ENCODE measurements around the gene SCNN1A. TPM values are rescaled to one million over a fixed set of nuclear protein-coding genes. Genes with fewer than 3 reads are reported as not detected.

Gene SCNN1A
- total RNA-seq, 1 experiment from 2014 or later = 2.9 TPM

DNA sequence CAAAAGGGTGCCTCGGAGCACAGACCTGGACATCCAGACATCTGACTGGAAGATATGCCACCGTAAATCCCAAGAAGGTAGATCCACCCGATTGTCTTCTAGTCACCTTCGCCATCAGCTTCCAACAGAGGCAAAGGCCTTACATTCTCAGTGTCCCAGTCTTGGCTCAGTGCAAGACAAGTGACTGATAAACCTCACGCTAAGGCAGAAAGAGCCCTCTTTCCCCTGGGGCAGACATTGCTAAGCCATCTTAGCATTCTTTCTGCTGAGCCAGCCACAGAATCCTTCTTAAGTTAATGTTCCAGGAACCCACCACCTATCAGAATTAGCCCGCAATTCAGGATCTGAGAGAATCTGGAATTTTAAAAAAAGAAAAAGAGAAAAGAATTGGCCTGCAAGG is 69.2 kb downstream of the SCNN1A start:
- CTCF ChIA-PET = interaction anchor here (0.6 kb wide), 1 partner anchor 20 kb away, joined by 3 read pairs; no protein-coding TSS in a partner anchor

DNA sequence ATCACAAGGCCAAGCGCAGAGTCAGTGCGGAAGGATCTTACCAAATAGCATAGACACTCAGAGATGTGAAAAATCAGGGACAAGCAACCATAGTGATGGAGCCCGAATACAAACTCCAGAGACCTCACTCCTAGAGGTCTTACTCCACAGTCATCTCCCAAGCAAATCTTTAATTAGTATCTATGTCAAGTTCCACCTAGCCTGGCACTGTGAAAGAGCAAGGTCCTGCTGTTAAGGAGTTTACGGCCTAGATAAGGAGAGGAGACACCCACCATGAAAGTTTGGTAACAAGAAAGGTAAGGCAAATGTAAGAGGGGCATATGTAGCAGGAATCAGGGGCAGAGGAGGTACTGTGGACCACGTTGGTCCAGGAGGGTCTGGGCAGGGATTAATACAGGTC is 72.3 kb downstream of the SCNN1A start:
- no peak overlapping the region for H3K4me2 ChIP-seq (ENCODE audit: low read length)
- ChIA-PET POLR2A (ENCODE audit: unreplicated experiment) (no interaction called here), CTCF (no interaction called here)
- H3K27me3 ChIP-seq (ENCODE audit: low read length) = no peaks in the 10 kb centered on the region
- no peaks in the 10 kb centered on the region for H3K9me2 ChIP-seq (replicated peaks; ENCODE audit: low read length)
- no peaks in the 10 kb centered on the region for H3K9me3 ChIP-seq (ENCODE audit: low read length)
- H3K4me1 ChIP-seq (ENCODE audit: insufficient read depth, low read length) = no peaks in the 10 kb centered on the region
- no peak overlapping the region for H3K9ac ChIP-seq (ENCODE audit: low read length)
- TF ChIP-seq, protein P1, sequence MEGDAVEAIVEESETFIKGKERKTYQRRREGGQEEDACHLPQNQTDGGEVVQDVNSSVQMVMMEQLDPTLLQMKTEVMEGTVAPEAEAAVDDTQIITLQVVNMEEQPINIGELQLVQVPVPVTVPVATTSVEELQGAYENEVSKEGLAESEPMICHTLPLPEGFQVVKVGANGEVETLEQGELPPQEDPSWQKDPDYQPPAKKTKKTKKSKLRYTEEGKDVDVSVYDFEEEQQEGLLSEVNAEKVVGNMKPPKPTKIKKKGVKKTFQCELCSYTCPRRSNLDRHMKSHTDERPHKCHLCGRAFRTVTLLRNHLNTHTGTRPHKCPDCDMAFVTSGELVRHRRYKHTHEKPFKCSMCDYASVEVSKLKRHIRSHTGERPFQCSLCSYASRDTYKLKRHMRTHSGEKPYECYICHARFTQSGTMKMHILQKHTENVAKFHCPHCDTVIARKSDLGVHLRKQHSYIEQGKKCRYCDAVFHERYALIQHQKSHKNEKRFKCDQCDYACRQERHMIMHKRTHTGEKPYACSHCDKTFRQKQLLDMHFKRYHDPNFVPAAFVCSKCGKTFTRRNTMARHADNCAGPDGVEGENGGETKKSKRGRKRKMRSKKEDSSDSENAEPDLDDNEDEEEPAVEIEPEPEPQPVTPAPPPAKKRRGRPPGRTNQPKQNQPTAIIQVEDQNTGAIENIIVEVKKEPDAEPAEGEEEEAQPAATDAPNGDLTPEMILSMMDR (conservative IDR thresholded peaks at IDR 0.05; ENCODE audit: low read depth, low read length) = no peak
- TF ChIP-seq EZH2phosphoT487 (IDR thresholded peaks at IDR 0.05; ENCODE audit: borderline replicate concordance, low read length) = no peak
- no peak for TF ChIP-seq EZH2 (IDR thresholded peaks at IDR 0.05; ENCODE audit: low read length, unreplicated experiment)
- DNase-seq = no peak
- ATAC-seq = no peak
- no peaks in the 10 kb centered on the region for H3F3A ChIP-seq (ENCODE audit: low read length, unreplicated experiment)
- H3K36me3 ChIP-seq (ENCODE audit: low read depth, low read length) = no peaks in the 10 kb centered on the region
- H3K27ac ChIP-seq (ENCODE audit: low read length) = no peak overlapping the region
- no peaks in the 10 kb centered on the region for H3K79me2 ChIP-seq (ENCODE audit: low read length)
- no peak overlapping the region for H2AFZ ChIP-seq (ENCODE audit: low read length)
- no peak overlapping the region for H3K4me3 ChIP-seq (ENCODE audit: low read length)
- no peaks in the 10 kb centered on the region for H4K20me1 ChIP-seq (ENCODE audit: low read length)
- intact Hi-C loops (cut with micrococcal nuclease) = no loop called here
- no TSS peak for BruUV-seq (replicated peaks)

More for the DNA sequence above, 69.2 kb downstream of the SCNN1A start:
- Histone ChIP-seq H4K20me1 (ENCODE audit: low read length) (no peaks in the 10 kb centered on the region), H3K4me2 (ENCODE audit: low read length) (no peak overlapping the region), H3K4me3 (ENCODE audit: low read length) (no peak overlapping the region), H3F3A (ENCODE audit: low read length, unreplicated experiment) (no peaks in the 10 kb centered on the region), H3K79me2 (ENCODE audit: low read length) (no peaks in the 10 kb centered on the region), H3K27me3 (ENCODE audit: low read length) (no peaks in the 10 kb centered on the region), H3K9ac (ENCODE audit: low read length) (no peak overlapping the region), H3K9me2 (replicated peaks; ENCODE audit: low read length) (no peaks in the 10 kb centered on the region), H2AFZ (ENCODE audit: low read length) (no peak overlapping the region), H3K9me3 (ENCODE audit: low read length) (no peaks in the 10 kb centered on the region), H3K36me3 (ENCODE audit: low read depth, low read length) (no peaks in the 10 kb centered on the region), H3K4me1 (ENCODE audit: insufficient read depth, low read length) (peaks cover 3% of the 10 kb centered on the region; the same call in 1 of the 2 replicates), H3K27ac (ENCODE audit: low read length) (no peak overlapping the region)
- BruUV-seq (replicated peaks) = no TSS peak
- DNase-seq (no peak), ATAC-seq (no peak)
- intact Hi-C loops (cut with micrococcal nuclease) = no loop called here
- TF ChIP-seq EZH2 (IDR thresholded peaks at IDR 0.05; ENCODE audit: low read length, unreplicated experiment) = no peak
- TF ChIP-seq EZH2phosphoT487 (IDR thresholded peaks at IDR 0.05; ENCODE audit: borderline replicate concordance, low read length) = no peak
- TF ChIP-seq, protein P1 (conservative IDR thresholded peaks at IDR 0.05; ENCODE audit: low read depth, low read length) = no peak
- POLR2A ChIA-PET (ENCODE audit: unreplicated experiment) = no interaction called here

DNA sequence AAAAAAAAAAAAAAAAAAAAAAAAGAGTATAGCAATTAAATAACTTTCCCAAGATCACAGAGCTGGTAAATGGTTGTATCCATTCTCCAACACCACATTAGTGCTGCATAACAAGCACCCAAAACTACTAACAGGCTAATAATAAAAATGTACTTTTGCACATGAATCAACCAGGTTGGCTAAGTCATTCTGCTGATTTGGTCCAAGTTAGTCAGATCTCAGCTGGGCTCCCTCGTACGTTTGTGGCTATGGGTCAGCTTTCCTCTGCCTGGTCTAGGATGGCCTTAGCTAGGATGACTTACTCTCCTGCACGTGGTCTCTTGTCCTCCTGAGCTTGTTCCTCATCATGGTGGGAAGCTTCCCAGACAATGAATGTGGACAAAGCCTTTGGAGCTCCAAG is 72.7 kb downstream of the SCNN1A start:
- H3K9me3 ChIP-seq (ENCODE audit: low read length) = no peaks in the 10 kb centered on the region
- no peaks in the 10 kb centered on the region for H3K27me3 ChIP-seq (ENCODE audit: low read length)
- BruUV-seq (replicated peaks) = no TSS peak
- no peaks in the 10 kb centered on the region for H3K79me2 ChIP-seq (ENCODE audit: low read length)
- no peak overlapping the region for H3K4me3 ChIP-seq (ENCODE audit: low read length)
- TF ChIP-seq, protein P1 (conservative IDR thresholded peaks at IDR 0.05; ENCODE audit: low read depth, low read length) = no peak
- TF ChIP-seq EZH2 (IDR thresholded peaks at IDR 0.05; ENCODE audit: low read length, unreplicated experiment) (no peak), EZH2phosphoT487 (IDR thresholded peaks at IDR 0.05; ENCODE audit: borderline replicate concordance, low read length) (no peak)
- ATAC-seq = no peak
- no peak overlapping the region for H3K27ac ChIP-seq (ENCODE audit: low read length)
- H4K20me1 ChIP-seq (ENCODE audit: low read length) = no peaks in the 10 kb centered on the region
- intact Hi-C loops (cut with micrococcal nuclease) = no loop called here
- H3K36me3 ChIP-seq (ENCODE audit: low read depth, low read length) = no peaks in the 10 kb centered on the region
- no peaks in the 10 kb centered on the region for H3K9me2 ChIP-seq (replicated peaks; ENCODE audit: low read length)
- no peaks in the 10 kb centered on the region for H3F3A ChIP-seq (ENCODE audit: low read length, unreplicated experiment)
- CTCF ChIA-PET = no interaction called here
- no peak for DNase-seq
- H3K9ac ChIP-seq (ENCODE audit: low read length) = no peak overlapping the region
- POLR2A ChIA-PET (ENCODE audit: unreplicated experiment) = no interaction called here
- no peak overlapping the region for H3K4me2 ChIP-seq (ENCODE audit: low read length)
- H3K4me1 ChIP-seq (ENCODE audit: insufficient read depth, low read length) = peaks cover 4% of the 10 kb centered on the region; the same call in 1 of the 2 replicates
- H2AFZ ChIP-seq (ENCODE audit: low read length) = no peak overlapping the region

Data from PC-3 (cell line).